CD4-positive, alpha-beta T cell treated with Interleukin-17A for 1 hour (primary cell): ENCODE measurements around the gene FTO.
A peak's percentile ranks its signal among the peaks of the same experiment; 100 is the strongest.

Experiments used
- DNase-seq: peaks from one replicate; pipeline ENCODE4 v3.0.0-alpha.2; 2020

The FTO gene

DNA sequence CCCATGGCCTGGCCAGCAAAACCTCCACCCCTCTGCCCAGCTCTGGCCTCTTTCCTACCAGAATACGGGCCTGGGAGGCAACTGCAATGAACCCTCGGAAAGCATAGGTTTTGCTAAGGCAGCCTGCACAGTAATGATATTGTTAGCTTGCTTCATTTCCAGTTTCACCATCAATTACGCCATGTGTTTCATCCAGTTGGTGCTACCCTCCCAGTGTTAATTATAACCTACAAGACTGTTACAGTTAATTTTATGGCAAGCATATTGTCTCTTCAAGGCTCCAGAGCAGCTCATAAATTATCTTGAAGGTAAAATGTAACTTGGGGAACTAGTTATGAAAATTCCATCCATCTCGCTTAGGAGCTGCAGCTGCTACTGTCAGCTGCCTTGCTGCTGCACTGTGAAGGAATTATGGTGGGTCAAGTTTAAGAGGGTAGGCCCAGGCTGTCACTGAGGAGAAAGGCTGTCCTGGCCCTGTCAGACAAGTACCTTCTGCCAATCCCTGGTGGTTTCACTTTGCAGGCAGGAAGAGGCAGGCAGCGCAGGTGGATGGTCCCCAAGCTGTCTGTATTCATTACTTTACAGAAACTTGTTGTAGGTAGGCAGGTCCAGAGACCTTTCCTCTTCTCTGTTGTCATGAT is 242.9 kb downstream of the FTO start:
- no peak for DNase-seq

- no peak for DNase-seq
These were observed 243.7 kb downstream of the FTO start for GRCh38 chr16:53947642-53948041.

DNA sequence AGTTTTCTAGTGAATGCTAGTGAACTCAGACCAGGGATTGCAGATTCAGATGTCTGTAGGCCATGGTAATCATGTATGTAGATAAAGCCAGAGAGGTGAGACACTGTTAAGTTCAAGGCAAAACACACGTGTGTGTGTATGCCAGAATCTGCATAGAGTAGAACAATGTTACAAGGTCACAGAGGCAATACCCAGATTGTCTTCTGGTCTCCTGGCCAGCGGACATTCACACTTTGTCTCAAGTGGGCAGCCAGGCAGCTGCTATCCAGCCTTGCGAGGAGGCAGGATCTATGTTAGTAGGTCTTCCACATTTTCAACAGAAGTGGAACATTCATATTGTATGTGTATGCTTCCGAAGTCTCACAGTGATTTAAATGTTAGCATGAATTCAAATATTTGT is 244.4 kb downstream of the FTO start:
- no peak for DNase-seq

DNA sequence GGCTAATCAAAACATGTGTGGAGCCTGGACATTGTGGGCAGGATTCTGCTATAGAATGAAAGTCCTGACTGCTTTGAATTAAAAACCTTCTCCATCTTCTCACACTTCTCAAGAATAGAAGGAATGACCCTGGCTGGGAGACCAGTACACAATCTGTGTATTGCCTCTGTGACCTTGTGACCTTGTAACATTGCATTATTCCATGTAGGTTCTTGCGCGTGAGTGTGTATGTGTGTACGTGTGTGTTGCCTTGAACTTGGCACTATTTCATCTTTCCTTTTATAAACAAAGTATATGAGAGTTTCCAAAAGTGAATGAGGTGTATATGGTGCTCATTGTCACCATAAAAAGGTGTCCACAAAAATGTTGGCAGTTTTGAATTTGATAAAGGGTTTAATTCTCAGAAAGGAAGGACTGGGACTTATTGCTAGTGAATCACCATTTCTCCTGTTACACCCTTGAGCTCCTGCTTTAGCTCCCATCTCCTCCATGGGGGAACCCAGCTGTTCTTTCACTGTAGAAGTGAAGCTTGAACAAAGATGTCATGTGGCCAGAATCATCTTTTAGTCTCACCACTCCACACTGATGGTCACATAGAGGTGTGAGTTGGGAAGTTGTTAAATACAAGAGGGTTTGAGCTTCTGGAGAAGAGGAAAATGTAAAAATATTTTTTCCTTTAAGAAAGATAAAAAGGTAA is 244.9 kb downstream of the FTO start:
- DNase-seq, result no peak

DNA sequence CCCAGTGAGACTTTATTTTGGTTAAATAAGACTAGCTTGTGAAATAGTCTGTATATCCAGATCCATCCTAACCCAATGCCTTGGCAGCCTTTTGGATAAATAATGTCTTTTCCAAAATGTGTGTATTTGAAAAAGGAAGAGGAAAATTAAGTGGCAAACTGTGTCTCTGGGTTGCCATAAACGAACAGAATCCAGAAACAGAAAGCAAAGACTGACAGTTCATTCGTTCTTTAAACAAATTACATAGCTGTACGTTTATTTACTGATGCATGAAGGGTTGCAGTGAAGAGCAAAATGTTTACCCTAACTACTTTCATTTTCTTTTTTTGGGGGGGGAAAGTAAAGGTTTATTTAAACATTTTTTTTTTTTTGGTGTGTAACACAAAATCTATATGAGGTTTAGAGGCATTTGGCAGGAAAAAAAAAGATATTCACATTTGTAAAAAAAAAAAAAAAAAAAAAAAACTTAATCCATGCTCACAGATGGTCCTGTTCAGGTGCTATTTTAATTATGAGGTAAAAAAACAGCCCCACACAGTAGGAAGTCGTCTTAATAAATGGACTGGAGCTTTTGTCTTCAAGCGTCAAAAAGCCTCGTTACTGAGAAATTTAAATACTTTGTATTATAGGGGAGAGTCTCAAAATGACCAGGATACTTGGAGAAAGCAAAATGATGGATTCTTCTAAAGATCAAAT is 245.9 kb downstream of the FTO start:
- DNase-seq, result no peak

GRCh38 chr16:53950677-53951076 is 246.7 kb downstream of the FTO start:
- no peak for DNase-seq

- DNase-seq, result peak; percentile 17
These were observed 248.6 kb downstream of the FTO start for GRCh38 chr16:53952215-53953208.

GRCh38 chr16:53953336-53953735 is 249.4 kb downstream of the FTO start:
- no peak for DNase-seq

- DNase-seq, result no peak
These were observed 251.4 kb downstream of the FTO start for GRCh38 chr16:53955221-53955875.

DNA sequence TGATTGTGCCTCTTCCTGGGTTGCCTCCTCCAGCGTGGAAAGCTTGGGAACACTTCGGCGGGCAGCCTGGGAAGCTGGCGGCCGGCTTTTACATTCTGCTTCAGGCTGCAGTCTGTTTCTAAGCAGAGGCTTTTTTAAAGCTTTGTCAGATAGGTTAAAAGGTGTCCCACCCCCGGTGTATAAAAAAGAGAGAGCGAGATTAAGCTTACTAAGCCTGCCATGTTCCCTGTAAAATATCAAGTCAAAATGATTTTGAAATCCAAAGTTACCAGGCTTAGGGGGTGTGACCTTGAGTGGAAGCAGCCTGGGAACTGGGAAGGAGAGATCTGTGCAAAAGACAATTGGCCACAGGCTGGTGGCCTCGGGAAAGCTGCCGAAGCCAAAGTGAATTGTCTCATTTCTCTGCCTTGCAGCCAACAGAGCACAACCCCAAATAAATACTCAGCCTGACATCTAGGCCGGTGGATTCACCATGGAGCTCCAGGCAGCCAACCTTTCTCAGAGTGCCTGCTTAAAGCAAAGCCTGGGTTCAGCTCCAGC is 254.5 kb downstream of the FTO start:
- DNase-seq, result no peak

GRCh38 chr16:53960050-53960812 is 256.3 kb downstream of the FTO start:
- no peak for DNase-seq

GRCh38 chr16:53960954-53961616 is 257.1 kb downstream of the FTO start:
- no peak for DNase-seq

- no peak for DNase-seq
These were observed 258.1 kb downstream of the FTO start for GRCh38 chr16:53962041-53962440.

DNA sequence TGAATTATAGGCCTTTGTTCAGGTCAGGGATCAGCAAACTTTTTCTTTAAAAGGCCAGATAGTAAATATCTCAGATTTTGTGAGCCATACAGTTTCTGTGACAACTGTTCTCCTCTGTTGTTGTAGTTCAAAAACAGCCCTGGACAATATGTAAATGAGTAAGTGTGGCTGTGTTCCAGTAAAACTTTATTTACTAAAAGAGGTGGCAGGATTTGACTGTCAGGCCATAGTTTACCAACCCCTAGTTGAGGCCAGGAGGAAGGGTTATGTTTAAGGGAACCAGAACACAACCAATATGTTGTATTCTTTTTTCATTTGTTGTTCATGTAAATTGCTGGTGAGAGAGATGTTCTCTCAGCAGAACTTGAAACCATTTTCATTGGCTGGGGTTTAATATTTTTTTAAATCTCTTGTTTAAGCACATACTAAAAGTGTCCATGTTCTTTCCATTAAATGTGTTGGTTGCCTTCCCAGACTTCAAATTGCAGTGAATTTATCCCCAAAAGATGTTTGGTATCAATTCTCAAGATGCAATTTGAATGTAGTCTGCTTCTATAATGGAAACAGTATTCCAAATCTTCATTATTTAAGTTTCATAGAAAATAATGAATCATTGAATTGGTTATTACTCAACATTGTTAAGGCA is 260.3 kb downstream of the FTO start:
- no peak for DNase-seq

DNA sequence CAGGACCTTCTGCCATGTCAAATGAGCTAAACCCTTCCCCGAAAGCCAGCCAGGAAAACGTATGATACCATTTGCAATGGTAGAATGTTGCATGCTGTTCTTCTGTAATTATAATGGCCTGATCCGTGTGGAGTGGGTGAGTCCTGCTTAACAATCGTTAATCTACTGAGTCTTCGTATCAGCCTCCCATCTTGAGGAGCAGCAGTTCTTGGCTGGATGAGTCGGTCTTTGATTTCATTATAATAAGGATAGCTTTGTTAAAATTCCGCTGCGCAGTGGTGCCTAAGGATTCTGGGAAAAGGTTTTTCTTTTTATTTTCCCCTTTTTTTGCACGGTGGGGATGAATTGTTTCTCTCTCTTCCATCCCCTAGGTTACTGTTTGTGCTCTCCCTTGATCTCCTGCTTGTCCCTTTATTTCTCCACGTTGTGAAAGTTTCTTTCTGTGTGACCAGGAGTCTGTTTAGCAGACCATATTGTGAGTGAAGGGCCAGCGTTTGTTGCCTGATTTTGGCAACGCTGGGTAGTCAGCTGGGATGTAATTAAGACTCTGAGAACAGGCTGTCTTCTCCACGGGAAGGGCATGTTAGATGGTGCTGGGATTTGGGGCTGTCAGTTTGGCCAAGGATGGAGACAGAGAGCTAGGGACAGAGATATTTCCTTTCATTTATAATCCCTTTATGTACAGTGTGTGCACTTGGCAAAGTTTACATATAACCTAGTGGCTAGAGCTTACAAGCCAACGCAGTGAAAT is 263.0 kb downstream of the FTO start:
- no peak for DNase-seq

DNA sequence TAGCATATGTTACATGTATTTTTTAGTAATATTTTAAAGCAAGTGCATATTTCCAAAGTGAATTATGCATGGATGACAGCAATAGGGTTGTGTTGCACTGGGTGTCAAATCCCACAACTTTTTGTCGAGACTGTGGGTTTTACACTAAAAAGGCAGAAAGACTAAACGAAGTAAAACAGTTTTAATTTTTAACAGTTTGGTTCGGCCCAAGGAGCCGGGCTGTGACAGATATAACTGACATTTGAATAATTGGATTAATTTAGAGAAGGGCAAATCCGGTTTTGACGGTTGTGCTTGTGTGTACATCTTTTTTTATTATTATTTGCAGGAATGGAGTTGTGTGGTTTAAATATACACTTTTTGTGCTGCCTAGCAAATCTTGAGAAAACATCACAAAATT is 263.6 kb downstream of the FTO start:
- no peak for DNase-seq

- DNase-seq, result no peak
These were observed 264.5 kb downstream of the FTO start for GRCh38 chr16:53968454-53968853.

- DNase-seq, result no peak
These were observed 264.9 kb downstream of the FTO start for GRCh38 chr16:53968896-53969295.

GRCh38 chr16:53971616-53972015 is 267.7 kb downstream of the FTO start:
- DNase-seq, result no peak
